ENCODE results near the gene CASP10.

- TF ChIP-seq EZH2 (IDR thresholded peaks at IDR 0.05; ENCODE audit: insufficient read depth, poor library complexity, severe bottlenecking): no peak
- no peak for TF ChIP-seq EZH2phosphoT487 (IDR thresholded peaks at IDR 0.05; ENCODE audit: insufficient read depth, low read depth)
Measured at GRCh38 chr2:201180010-201180409, 2.9 kb upstream of the CASP10 start.

Measured in GM23248 (cell line).